ENCODE data around the gene GFRA1.

Gene GFRA1

GRCh38 chr10:116164291-116164690 lies 108.7 kb downstream of the GFRA1 start:
- no peak for TF ChIP-seq CTCF (IDR thresholded peaks at IDR 0.05)
- no peaks in the 10 kb centered on the region for H3K36me3 ChIP-seq (ENCODE audit: control insufficient read depth, insufficient read depth, low read length)
- H3K9ac ChIP-seq: no peak overlapping the region

GRCh38 chr10:116163333-116164131 lies 109.5 kb downstream of the GFRA1 start:
- no peak overlapping the region for H3K4me3 ChIP-seq (ENCODE audit: low read depth, low read length)
- no peak overlapping the region for H2AFZ ChIP-seq
- no peaks in the 10 kb centered on the region for H3K4me1 ChIP-seq
- no peaks in the 10 kb centered on the region for H3K79me2 ChIP-seq
- H3K36me3 ChIP-seq (ENCODE audit: control insufficient read depth, insufficient read depth, low read length): no peaks in the 10 kb centered on the region
- no peak overlapping the region for H3K27ac ChIP-seq
- no peaks in the 10 kb centered on the region for H3K9me3 ChIP-seq (ENCODE audit: control insufficient read depth, low read length)
- H3K4me2 ChIP-seq (ENCODE audit: low read length): no peak overlapping the region
- H3K9ac ChIP-seq: no peak overlapping the region
- no peaks in the 10 kb centered on the region for H3K27me3 ChIP-seq (ENCODE audit: control insufficient read depth, insufficient read depth, low read length)
- TF ChIP-seq CTCF (IDR thresholded peaks at IDR 0.05): no peak

More at GRCh38 chr10:116164291-116164690, 108.7 kb downstream of the GFRA1 start:
- no peak overlapping the region for H3K4me3 ChIP-seq (ENCODE audit: low read depth, low read length)
- no peaks in the 10 kb centered on the region for H3K4me1 ChIP-seq
- H3K79me2 ChIP-seq: no peaks in the 10 kb centered on the region
- H3K4me2 ChIP-seq (ENCODE audit: low read length): no peak overlapping the region
- H3K27ac ChIP-seq: no peak overlapping the region
- H2AFZ ChIP-seq: no peak overlapping the region
- no peaks in the 10 kb centered on the region for H3K9me3 ChIP-seq (ENCODE audit: control insufficient read depth, low read length)
- H3K27me3 ChIP-seq (ENCODE audit: control insufficient read depth, insufficient read depth, low read length): no peaks in the 10 kb centered on the region

GRCh38 chr10:116162851-116163250 lies 110.2 kb downstream of the GFRA1 start:
- no peak overlapping the region for H3K9ac ChIP-seq
- no peaks in the 10 kb centered on the region for H3K4me1 ChIP-seq
- no peak overlapping the region for H3K4me2 ChIP-seq (ENCODE audit: low read length)
- TF ChIP-seq CTCF (IDR thresholded peaks at IDR 0.05): no peak
- no peaks in the 10 kb centered on the region for H3K27me3 ChIP-seq (ENCODE audit: control insufficient read depth, insufficient read depth, low read length)
- no peaks in the 10 kb centered on the region for H3K9me3 ChIP-seq (ENCODE audit: control insufficient read depth, low read length)
- H3K36me3 ChIP-seq (ENCODE audit: control insufficient read depth, insufficient read depth, low read length): no peaks in the 10 kb centered on the region
- H2AFZ ChIP-seq: no peak overlapping the region
- no peak overlapping the region for H3K4me3 ChIP-seq (ENCODE audit: low read depth, low read length)
- H3K79me2 ChIP-seq: no peaks in the 10 kb centered on the region
- H3K27ac ChIP-seq: no peak overlapping the region

GRCh38 chr10:116160271-116160670 lies 112.7 kb downstream of the GFRA1 start:
- no peak for TF ChIP-seq CTCF (IDR thresholded peaks at IDR 0.05)
- H3K27me3 ChIP-seq (ENCODE audit: control insufficient read depth, insufficient read depth, low read length): no peaks in the 10 kb centered on the region
- H3K27ac ChIP-seq: no peak overlapping the region
- H3K4me3 ChIP-seq (ENCODE audit: low read depth, low read length): no peak overlapping the region
- no peaks in the 10 kb centered on the region for H3K9me3 ChIP-seq (ENCODE audit: control insufficient read depth, low read length)
- H3K9ac ChIP-seq: no peak overlapping the region
- H3K4me2 ChIP-seq (ENCODE audit: low read length): no peak overlapping the region
- no peaks in the 10 kb centered on the region for H3K36me3 ChIP-seq (ENCODE audit: control insufficient read depth, insufficient read depth, low read length)
- no peaks in the 10 kb centered on the region for H3K4me1 ChIP-seq
- H3K79me2 ChIP-seq: no peaks in the 10 kb centered on the region
- no peak overlapping the region for H2AFZ ChIP-seq

GRCh38 chr10:116159197-116159596 lies 113.8 kb downstream of the GFRA1 start:
- TF ChIP-seq CTCF (IDR thresholded peaks at IDR 0.05): no peak
- no peaks in the 10 kb centered on the region for H3K36me3 ChIP-seq (ENCODE audit: control insufficient read depth, insufficient read depth, low read length)
- no peak overlapping the region for H3K4me2 ChIP-seq (ENCODE audit: low read length)

More at GRCh38 chr10:116159197-116159596, 113.8 kb downstream of the GFRA1 start:
- Histone ChIP-seq H2AFZ (no peak overlapping the region), H3K27me3 (ENCODE audit: control insufficient read depth, insufficient read depth, low read length) (no peaks in the 10 kb centered on the region), H3K9me3 (ENCODE audit: control insufficient read depth, low read length) (no peaks in the 10 kb centered on the region), H3K79me2 (no peaks in the 10 kb centered on the region), H3K4me3 (ENCODE audit: low read depth, low read length) (no peak overlapping the region), H3K9ac (no peak overlapping the region), H3K4me1 (no peaks in the 10 kb centered on the region), H3K27ac (no peak overlapping the region)
